Measurements from ENCODE around the gene ITPRID2. TPM values are rescaled to one million over a fixed set of nuclear protein-coding genes. Genes with fewer than 3 reads are reported as not detected.

Gene ITPRID2
- 60.4 to 83.5 TPM (median 76.1 TPM) in 5 replicates for total RNA-seq (2022; extraction: Qiagen RNA extraction; ENCODE audit: low read depth)

DNA sequence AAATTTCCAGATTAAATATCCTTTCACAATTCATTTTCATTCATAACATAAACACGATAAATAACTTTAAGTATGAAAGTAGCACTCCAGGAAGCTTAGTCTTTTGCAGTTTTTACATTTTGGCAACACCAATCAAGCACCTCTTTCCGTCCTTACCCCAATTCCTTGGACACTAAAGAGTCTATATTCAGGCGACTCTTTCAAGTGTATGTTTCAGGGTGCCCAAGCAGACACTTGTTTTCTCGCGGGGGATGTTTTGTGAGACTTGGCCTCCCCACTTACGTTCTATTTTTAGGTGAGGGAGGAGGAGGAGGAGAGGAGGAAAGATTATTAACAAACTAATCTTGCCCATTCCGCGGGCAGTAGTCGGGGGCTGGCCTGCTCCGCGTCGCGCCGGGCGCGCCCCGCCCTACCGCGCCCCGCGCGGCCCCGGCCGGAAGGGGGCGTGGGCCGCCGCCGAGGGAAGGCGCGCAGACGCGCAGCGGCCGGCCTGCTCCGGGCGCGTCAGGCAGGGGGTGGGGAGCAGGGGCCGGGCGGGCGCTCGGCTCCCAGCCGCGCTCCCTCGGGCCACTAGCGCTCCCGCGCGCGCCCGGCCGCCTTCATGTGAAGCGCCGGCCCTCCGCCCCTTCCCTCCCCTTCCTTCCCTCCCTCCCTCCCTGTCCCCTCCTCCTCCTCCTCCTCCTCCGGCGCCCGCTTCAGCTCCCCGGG, at the start of gene ITPRID2:
Gene ITPRID2, plus strand, starts transcription at position 473 of the 708 bp plus-strand sequence. CDS start 337 bp downstream, outside the sequence.

Other genes with a start within 250 kb of the ITPRID2 start
- gene CERKL, start 234.6 kb upstream of the ITPRID2 start, total RNA-seq (2022; extraction: Qiagen RNA extraction; ENCODE audit: low read depth), result 0.30 to 0.40 TPM (median 0.34 TPM) in 5 replicates
- gene NEUROD1, start 211.2 kb upstream of the ITPRID2 start, total RNA-seq (2022; extraction: Qiagen RNA extraction; ENCODE audit: low read depth), result not detected in 5 replicates
- 1.8 to 4.7 TPM (median 2.0 TPM) in 5 replicates for gene PPP1R1C, start 94.1 kb downstream of the ITPRID2 start, total RNA-seq (2022; extraction: Qiagen RNA extraction; ENCODE audit: low read depth)